Measurements from ENCODE around the gene KIF2C.
A peak's percentile ranks its signal among the peaks of the same experiment; 100 is the strongest.

The KIF2C gene

DNA sequence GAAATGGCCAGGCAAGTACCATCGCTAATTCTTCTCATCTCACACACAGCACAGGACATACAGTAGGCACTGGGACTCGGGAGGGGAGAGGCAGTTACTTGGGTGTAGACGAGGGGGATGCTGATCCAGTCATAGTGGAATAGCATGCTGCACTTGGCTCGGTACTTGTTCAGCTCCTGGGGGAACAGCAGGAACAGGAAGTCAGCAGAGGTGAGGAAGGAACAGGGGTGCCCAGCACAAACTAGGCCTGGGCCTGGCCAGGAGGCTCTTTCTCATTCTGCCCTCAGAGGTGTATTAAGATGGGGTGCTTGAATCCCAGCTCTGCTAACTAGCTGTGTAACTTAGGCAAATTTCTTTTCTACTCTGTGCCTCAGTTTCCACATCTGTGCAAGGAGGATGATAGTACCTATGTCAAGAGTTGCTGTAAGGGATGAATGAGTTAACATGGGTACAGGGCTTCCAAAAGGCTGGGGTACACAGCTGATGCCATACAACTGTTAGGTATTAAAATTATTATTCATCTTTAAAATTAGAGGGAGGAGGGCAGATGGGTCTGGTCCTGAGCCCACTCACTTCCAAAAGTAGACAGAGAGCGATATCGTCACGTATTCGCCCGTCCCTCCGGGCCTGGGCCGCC, 46.0 kb downstream of the KIF2C start:
- TF ChIP-seq CTCF (IDR thresholded peaks at IDR 0.05; ENCODE audit: borderline replicate concordance, control extremely low read depth, extremely low read depth, insufficient read depth, missing control alignments) = no peak
- in situ Hi-C loops (cut with MboI; ENCODE audit: low sequenced_read_pairs, unreplicated experiment) = no loop called here
- DNase-seq (ENCODE audit: low spot score) = no peak

GRCh38 chr1:44786138-44786840, 46.7 kb downstream of the KIF2C start:
- in situ Hi-C loops (cut with MboI; ENCODE audit: low sequenced_read_pairs, unreplicated experiment) = no loop called here
- TF ChIP-seq CTCF (IDR thresholded peaks at IDR 0.05; ENCODE audit: borderline replicate concordance, control extremely low read depth, extremely low read depth, insufficient read depth, missing control alignments) = peak; percentile 94
- peak; percentile 83 for DNase-seq (ENCODE audit: low spot score)

DNA sequence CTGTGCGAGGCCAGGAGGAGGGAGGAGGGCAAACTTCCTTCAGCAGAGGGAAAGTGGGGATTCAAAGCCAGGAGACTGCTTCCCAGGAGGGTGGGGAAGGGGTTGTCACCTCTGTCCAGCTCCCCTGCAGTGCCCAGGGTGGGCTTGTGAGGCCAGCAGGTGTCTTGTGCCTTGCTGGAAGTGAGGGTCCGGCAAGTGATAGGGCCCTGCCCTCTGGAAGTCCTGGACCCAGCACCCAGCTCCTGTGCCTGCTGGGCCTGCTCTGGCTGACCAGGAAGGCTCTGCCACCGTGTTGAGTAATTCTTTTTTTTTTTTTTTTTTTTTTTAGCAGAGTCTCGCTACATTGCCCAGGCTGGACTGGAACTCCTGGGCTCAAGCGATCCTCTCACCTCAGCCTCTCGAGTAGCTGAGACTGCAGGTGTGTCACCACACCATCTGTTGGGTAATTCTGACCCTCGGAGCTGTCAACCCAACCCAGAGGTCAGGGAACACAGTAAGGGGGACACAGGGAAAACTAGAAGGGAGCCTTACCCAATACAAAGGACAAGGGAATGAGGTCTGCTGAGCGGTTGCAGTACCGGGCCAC, 47.3 kb downstream of the KIF2C start:
- no peak for TF ChIP-seq CTCF (IDR thresholded peaks at IDR 0.05; ENCODE audit: borderline replicate concordance, control extremely low read depth, extremely low read depth, insufficient read depth, missing control alignments)
- in situ Hi-C loops (cut with MboI; ENCODE audit: low sequenced_read_pairs, unreplicated experiment) = no loop called here
- DNase-seq (ENCODE audit: low spot score) = no peak

- in situ Hi-C loops (cut with MboI; ENCODE audit: low sequenced_read_pairs, unreplicated experiment) = no loop called here
- no peak for DNase-seq (ENCODE audit: low spot score)
- TF ChIP-seq CTCF (IDR thresholded peaks at IDR 0.05; ENCODE audit: borderline replicate concordance, control extremely low read depth, extremely low read depth, insufficient read depth, missing control alignments) = no peak
These were observed 47.9 kb downstream of the KIF2C start for GRCh38 chr1:44787506-44787905.

DNA sequence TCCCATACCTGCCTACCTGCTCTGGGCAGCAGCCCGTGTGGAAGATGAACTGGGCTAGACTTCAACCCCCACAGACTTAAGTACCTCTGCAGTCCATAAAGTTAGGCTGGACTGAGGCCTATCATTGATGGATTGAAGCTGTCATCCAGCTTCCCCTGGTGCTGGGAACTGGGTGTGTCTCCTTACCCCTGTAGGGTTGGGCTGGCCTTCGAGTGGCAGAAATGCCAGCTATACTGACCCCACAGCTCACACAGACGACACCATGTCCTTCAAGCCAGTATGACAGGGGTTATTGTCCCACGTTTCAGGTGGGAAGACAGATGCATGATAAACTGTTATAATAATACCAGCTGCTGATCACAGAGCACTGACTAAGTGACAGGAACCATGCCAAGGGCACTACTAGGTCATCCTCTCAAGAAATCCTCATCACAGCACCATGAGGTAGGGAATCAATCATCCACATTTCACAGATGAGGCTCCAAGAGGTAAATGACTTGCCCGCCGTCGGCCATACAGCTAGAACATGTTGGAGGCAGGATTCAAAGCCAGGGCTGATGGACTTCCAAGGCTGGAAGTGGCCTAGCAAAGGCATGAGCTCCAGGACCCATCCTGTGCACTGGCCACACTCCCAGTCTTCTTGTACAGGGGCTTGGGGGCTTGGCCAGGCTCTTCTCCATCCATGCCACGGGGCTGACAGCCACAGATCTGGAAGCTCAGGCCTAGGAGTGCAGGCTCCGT, 48.7 kb downstream of the KIF2C start, which contains the start of gene BEST4:
BEST4 (minus strand) TSS at position 51 of the 741 bp plus-strand sequence. CDS start 465 bp downstream, outside the sequence.
- no peak for DNase-seq (ENCODE audit: low spot score)
- TF ChIP-seq CTCF (IDR thresholded peaks at IDR 0.05; ENCODE audit: borderline replicate concordance, control extremely low read depth, extremely low read depth, insufficient read depth, missing control alignments) = no peak
- in situ Hi-C loops (cut with MboI; ENCODE audit: low sequenced_read_pairs, unreplicated experiment) = no loop called here

Measured in GM13976 (cell line).